ENCODE results near the gene FAM217B.

The FAM217B gene

GRCh38 chr20:59932616-59933295, 7.4 kb upstream of the FAM217B start:
- no peak for DNase-seq (ENCODE audit: low read depth)
- H3K4me3 ChIP-seq (ENCODE audit: low read depth, low read length) = no peak overlapping the region
- TF ChIP-seq CTCF (IDR thresholded peaks at IDR 0.05; ENCODE audit: control insufficient read depth, extremely low read depth, insufficient read depth) = no peak

GRCh38 chr20:59933296-59933848, 6.8 kb upstream of the FAM217B start, which contains the start of gene SYCP2:
TSS of gene SYCP2 (minus strand) at chr20:59933637. CDS start at chr20:59922413, 11,224 bp downstream.
- peak within 1 kb of the TSS; percentile 47 for H3K4me3 ChIP-seq (ENCODE audit: low read depth, low read length)
- DNase-seq (ENCODE audit: low read depth) = no peak
- TF ChIP-seq CTCF (IDR thresholded peaks at IDR 0.05; ENCODE audit: control insufficient read depth, extremely low read depth, insufficient read depth) = no peak

- peak; percentile 58 for TF ChIP-seq CTCF (IDR thresholded peaks at IDR 0.05; ENCODE audit: control insufficient read depth, extremely low read depth, insufficient read depth)
- DNase-seq (ENCODE audit: low read depth) = no peak
- H3K4me3 ChIP-seq (ENCODE audit: low read depth, low read length) = peak overlapping the region; percentile 47
Observed at GRCh38 chr20:59933849-59934585, 6.2 kb upstream of the FAM217B start.

- H3K4me3 ChIP-seq (ENCODE audit: low read depth, low read length) = no peak overlapping the region
- no peak for DNase-seq (ENCODE audit: low read depth)
- no peak for TF ChIP-seq CTCF (IDR thresholded peaks at IDR 0.05; ENCODE audit: control insufficient read depth, extremely low read depth, insufficient read depth)
Observed at GRCh38 chr20:59935457-59936185, 4.6 kb upstream of the FAM217B start.

- H3K4me3 ChIP-seq (ENCODE audit: low read depth, low read length) = no peak overlapping the region
- no peak for DNase-seq (ENCODE audit: low read depth)
- no peak for TF ChIP-seq CTCF (IDR thresholded peaks at IDR 0.05; ENCODE audit: control insufficient read depth, extremely low read depth, insufficient read depth)
Observed at GRCh38 chr20:59936409-59936808, 3.8 kb upstream of the FAM217B start.

GRCh38 chr20:59937150-59937549, 3.0 kb upstream of the FAM217B start:
- no peak for TF ChIP-seq CTCF (IDR thresholded peaks at IDR 0.05; ENCODE audit: control insufficient read depth, extremely low read depth, insufficient read depth)
- no peak overlapping the region for H3K4me3 ChIP-seq (ENCODE audit: low read depth, low read length)
- DNase-seq (ENCODE audit: low read depth) = no peak
